GM12892 (cell line): Measurements from ENCODE around the gene DNAJB1.

Experiments
- POLR2AphosphoS5 ChIP-seq: IDR thresholded peaks from 2 replicates; pipeline ENCODE4 v1.6.1; 2011; ENCODE audit warnings: low read depth, low read length, control low read depth
- TAF1 ChIP-seq: IDR thresholded peaks from 2 replicates; pipeline ENCODE4 v1.6.1; 2011; ENCODE audit warnings: low read depth, mild to moderate bottlenecking, control low read depth, low read length, borderline replicate concordance

GRCh38 chr19:14473073-14473977, 44.9 kb downstream of the DNAJB1 start:
- TF ChIP-seq POLR2AphosphoS5, result no peak
- no peak for TF ChIP-seq TAF1
